Measurements from ENCODE around the gene COPRS.

DNA sequence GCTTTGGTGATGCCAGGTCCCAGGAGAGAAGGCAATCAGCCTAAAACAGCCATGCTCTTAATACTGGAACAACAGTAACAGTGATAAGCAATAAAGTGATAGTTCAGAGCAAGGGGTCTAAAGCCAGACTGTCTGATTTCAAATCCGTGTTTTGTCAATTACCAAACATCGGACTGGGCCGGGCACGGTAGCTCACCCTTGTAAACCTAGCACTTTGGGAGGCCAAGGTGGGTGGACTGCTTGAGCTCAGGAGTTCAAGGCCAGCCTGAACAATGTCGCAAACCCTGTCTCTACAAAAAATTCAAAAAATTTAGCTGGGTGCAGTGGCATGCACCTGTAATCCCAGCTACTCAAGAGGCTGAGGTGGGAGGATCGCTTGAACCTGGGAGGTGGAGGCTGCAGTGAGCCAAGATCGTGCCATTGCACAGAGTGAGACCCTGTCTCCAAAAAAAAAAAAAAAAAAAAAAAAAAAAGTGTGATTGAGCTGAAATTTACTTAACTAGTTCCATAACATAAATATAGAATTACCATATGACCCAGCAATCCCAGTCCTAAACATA lies 5.1 kb downstream of the COPRS start:
- TF ChIP-seq SP1 (IDR thresholded peaks at IDR 0.05) (no peak), ELF4 (IDR thresholded peaks at IDR 0.05) (no peak), L3MBTL2 (conservative IDR thresholded peaks at IDR 0.05) (no peak), SUZ12 (IDR thresholded peaks at IDR 0.05) (no peak), FOXM1 (IDR thresholded peaks at IDR 0.05; ENCODE audit: borderline replicate concordance) (no peak), BHLHE40 (IDR thresholded peaks at IDR 0.05; ENCODE audit: borderline replicate concordance) (no peak), TARDBP (IDR thresholded peaks at IDR 0.05) (no peak), ARNT (IDR thresholded peaks at IDR 0.05) (no peak), NFRKB (IDR thresholded peaks at IDR 0.05) (no peak)
- TF ChIP-seq, protein P1, sequence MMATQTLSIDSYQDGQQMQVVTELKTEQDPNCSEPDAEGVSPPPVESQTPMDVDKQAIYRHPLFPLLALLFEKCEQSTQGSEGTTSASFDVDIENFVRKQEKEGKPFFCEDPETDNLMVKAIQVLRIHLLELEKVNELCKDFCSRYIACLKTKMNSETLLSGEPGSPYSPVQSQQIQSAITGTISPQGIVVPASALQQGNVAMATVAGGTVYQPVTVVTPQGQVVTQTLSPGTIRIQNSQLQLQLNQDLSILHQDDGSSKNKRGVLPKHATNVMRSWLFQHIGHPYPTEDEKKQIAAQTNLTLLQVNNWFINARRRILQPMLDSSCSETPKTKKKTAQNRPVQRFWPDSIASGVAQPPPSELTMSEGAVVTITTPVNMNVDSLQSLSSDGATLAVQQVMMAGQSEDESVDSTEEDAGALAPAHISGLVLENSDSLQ (IDR thresholded peaks at IDR 0.05): no peak
